ENCODE results near the gene SCN3B. TPM values are rescaled to one million over a fixed set of nuclear protein-coding genes. Genes with fewer than 3 reads are reported as not detected.

The SCN3B gene
- total and polyA plus RNA-seq, 7 donors = 11.1 to 69.0 (median 21.7) TPM

DNA sequence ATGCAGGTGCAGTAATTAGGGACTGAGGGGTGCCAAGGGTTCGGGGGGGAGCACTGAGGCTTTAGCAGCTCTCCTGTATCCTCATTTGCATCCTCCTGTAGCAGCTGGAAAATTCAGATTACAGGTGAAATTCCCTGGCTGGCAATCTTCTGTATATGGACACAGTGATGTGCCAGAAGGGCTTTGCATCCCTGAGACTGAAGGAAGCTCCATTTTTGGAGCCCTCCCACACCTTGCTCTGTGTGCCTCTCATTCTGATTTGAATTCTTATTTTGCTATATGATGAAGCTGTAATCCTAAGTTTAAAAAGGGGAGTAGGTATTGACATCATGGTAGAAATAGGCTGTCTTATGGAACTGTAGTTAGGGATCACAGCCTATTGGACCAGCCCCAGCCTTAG is 46.6 kb downstream of the SCN3B start:
- ATAC-seq (no peak), DNase-seq (no peak)
- WGBS, 3 donors = 78 to 100% (median 87%) methylated on average over 1 of the region's 1 CpG
- H3K27ac ChIP-seq = no peak overlapping the region
- H3K27me3 ChIP-seq (ENCODE audit: insufficient read depth in 3 of 3, low read length in 2 of 3) = no peaks in the 10 kb centered on the region
- H3K36me3 ChIP-seq (ENCODE audit: insufficient read depth in 1 of 2, low read depth in 1 of 2) = peaks cover 0 to 58% of the 10 kb centered on the region in 2 donors
- H3K9me3 ChIP-seq = no peaks in the 10 kb centered on the region
- H3K4me3 ChIP-seq = no peak overlapping the region
- TF ChIP-seq, protein P1, sequence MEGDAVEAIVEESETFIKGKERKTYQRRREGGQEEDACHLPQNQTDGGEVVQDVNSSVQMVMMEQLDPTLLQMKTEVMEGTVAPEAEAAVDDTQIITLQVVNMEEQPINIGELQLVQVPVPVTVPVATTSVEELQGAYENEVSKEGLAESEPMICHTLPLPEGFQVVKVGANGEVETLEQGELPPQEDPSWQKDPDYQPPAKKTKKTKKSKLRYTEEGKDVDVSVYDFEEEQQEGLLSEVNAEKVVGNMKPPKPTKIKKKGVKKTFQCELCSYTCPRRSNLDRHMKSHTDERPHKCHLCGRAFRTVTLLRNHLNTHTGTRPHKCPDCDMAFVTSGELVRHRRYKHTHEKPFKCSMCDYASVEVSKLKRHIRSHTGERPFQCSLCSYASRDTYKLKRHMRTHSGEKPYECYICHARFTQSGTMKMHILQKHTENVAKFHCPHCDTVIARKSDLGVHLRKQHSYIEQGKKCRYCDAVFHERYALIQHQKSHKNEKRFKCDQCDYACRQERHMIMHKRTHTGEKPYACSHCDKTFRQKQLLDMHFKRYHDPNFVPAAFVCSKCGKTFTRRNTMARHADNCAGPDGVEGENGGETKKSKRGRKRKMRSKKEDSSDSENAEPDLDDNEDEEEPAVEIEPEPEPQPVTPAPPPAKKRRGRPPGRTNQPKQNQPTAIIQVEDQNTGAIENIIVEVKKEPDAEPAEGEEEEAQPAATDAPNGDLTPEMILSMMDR (IDR thresholded peaks at IDR 0.05) = no peak
- no peaks in the 10 kb centered on the region for H3K4me1 ChIP-seq
- intact Hi-C loops (cut with DNase I) = no loop called here

DNA sequence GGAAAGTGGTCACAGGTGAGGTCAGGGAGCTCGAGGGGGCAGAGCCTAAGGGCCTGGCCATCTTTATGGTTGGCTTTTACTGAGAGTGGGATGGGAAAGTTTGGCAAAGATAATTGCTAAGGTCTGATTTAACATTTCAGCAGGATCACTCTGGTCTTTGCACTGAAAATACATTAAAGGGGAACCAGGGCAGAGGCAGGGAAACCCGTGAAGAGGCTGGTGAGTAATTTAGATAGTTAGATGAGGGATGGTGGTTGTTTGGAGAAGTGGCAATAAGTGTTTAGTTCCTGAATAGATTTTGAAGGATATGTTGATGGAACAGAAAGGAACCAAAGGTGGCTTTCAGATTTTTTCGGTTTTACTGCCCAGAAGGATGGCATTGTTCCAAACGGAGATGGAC is 50.8 kb downstream of the SCN3B start:
- WGBS, 3 donors = 90 to 94% (median 90%) methylated on average over 4 of the region's 4 CpGs
- DNase-seq = no peak
- Histone ChIP-seq H3K9me3 (no peaks in the 10 kb centered on the region), H3K27ac (no peak overlapping the region), H3K4me1 (no peaks in the 10 kb centered on the region), H3K27me3 (ENCODE audit: insufficient read depth in 3 of 3, low read length in 2 of 3) (no peaks in the 10 kb centered on the region), H3K4me3 (no peak overlapping the region), H3K36me3 (ENCODE audit: insufficient read depth in 1 of 2, low read depth in 1 of 2) (peaks cover 0 to 55% of the 10 kb centered on the region in 2 donors)
- TF ChIP-seq, protein P1 (IDR thresholded peaks at IDR 0.05) = no peak
- no peak for ATAC-seq
- intact Hi-C loops (cut with DNase I) = no loop called here

DNA sequence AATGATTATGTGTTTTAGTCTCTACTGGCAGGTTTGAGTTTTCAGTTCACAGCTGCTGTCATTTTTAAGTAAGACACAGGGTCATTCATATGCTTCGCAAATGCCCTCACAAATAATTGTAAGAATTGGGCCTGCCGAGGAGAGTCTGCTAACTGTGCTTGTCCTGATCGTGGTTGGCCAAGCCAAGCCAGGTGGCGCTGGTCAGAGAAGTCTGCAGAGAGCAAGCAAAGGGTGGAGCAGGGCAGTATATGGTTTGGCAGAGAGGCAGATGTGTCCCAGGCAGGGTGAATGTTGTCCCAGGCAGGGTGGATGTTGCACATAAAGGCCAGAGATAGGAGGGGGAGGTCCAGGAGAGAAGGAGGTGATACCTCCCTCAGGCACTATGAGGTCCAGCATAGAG is 52.7 kb downstream of the SCN3B start:
- peaks cover 0 to 49% of the 10 kb centered on the region in 2 donors for H3K36me3 ChIP-seq (ENCODE audit: insufficient read depth in 1 of 2, low read depth in 1 of 2)
- ATAC-seq = no peak
- intact Hi-C loops (cut with DNase I) = no loop called here

DNA sequence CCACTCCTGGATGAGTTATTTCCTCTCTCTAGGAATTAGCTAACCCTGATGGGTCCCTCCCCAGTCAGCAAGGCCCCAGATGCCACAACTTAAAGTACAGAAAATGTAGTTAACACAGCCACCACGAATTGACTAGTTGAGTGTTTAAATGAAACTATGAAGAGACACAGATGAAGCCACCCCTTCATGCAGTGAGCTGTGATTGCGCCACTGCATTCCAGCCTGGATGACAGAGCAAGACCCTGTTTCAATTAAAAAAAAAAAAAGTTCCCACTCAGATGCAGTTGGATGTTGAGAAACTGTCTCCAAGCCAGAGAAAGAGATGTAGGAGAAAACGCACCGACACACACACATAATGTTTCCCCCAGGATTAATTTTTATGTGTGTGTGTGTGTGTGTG is 53.3 kb downstream of the SCN3B start:
- DNase-seq = no peak
- Histone ChIP-seq H3K27me3 (ENCODE audit: insufficient read depth in 3 of 3, low read length in 2 of 3) (no peaks in the 10 kb centered on the region), H3K36me3 (ENCODE audit: insufficient read depth in 1 of 2, low read depth in 1 of 2) (peaks cover 0 to 43% of the 10 kb centered on the region in 2 donors), H3K4me3 (no peak overlapping the region), H3K4me1 (no peaks in the 10 kb centered on the region), H3K27ac (no peak overlapping the region), H3K9me3 (no peaks in the 10 kb centered on the region)
- intact Hi-C loops (cut with DNase I) = no loop called here
- TF ChIP-seq, protein P1 (IDR thresholded peaks at IDR 0.05) = no peak
- no peak for ATAC-seq
- 88 to 89% (median 88%) methylated on average over 4 of the region's 4 CpGs for WGBS, 3 donors

More for the DNA sequence above, 52.7 kb downstream of the SCN3B start:
- WGBS, 3 donors = 78 to 94% (median 85%) methylated on average over 4 of the region's 4 CpGs
- no peaks in the 10 kb centered on the region for H3K9me3 ChIP-seq
- H3K27ac ChIP-seq = no peak overlapping the region
- DNase-seq = no peak
- no peaks in the 10 kb centered on the region for H3K4me1 ChIP-seq
- TF ChIP-seq, protein P1 (IDR thresholded peaks at IDR 0.05) = no peak
- no peak overlapping the region for H3K4me3 ChIP-seq
- no peaks in the 10 kb centered on the region for H3K27me3 ChIP-seq (ENCODE audit: insufficient read depth in 3 of 3, low read length in 2 of 3)

DNA sequence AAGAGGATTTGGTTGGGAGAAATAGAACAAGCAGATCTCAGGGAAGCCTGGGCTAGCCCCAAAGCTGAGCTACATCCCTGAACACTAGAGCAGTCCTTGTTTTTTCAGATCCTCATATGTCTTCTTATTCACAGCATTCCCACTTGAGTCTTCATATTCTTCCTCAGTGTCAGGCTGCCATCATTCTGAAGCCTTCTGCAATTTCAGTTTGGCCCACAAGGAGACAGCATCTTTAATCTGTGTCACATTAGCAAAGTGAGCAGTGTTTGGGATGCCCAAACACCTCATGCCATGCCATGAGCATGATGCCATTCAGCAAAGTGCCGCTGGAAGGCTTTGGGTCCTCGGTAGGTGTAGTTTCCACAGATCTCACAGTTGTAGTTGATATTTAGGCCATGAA is 56.6 kb downstream of the SCN3B start:
- intact Hi-C loops (cut with DNase I) = no loop called here
- ATAC-seq (no peak), DNase-seq (no peak)
- 93 to 100% (median 99%) methylated on average over 2 of the region's 2 CpGs for WGBS, 3 donors
- H3K36me3 ChIP-seq (ENCODE audit: insufficient read depth in 1 of 2, low read depth in 1 of 2) = peaks cover 0 to 25% of the 10 kb centered on the region in 2 donors
- H3K27ac ChIP-seq = no peak overlapping the region
- TF ChIP-seq, protein P1 (IDR thresholded peaks at IDR 0.05) = no peak
- no peaks in the 10 kb centered on the region for H3K9me3 ChIP-seq
- H3K4me3 ChIP-seq = no peak overlapping the region
- no peaks in the 10 kb centered on the region for H3K4me1 ChIP-seq
- no peaks in the 10 kb centered on the region for H3K27me3 ChIP-seq (ENCODE audit: insufficient read depth in 3 of 3, low read length in 2 of 3)

Data from psoas muscle (tissue), 8 donors.